Measurements from ENCODE around the gene CTR9.

CTR9 gene

GRCh38 chr11:10780040-10780439 is 29.0 kb downstream of the CTR9 start:
- DNase-seq (ENCODE audit: low spot score): no peak

DNA sequence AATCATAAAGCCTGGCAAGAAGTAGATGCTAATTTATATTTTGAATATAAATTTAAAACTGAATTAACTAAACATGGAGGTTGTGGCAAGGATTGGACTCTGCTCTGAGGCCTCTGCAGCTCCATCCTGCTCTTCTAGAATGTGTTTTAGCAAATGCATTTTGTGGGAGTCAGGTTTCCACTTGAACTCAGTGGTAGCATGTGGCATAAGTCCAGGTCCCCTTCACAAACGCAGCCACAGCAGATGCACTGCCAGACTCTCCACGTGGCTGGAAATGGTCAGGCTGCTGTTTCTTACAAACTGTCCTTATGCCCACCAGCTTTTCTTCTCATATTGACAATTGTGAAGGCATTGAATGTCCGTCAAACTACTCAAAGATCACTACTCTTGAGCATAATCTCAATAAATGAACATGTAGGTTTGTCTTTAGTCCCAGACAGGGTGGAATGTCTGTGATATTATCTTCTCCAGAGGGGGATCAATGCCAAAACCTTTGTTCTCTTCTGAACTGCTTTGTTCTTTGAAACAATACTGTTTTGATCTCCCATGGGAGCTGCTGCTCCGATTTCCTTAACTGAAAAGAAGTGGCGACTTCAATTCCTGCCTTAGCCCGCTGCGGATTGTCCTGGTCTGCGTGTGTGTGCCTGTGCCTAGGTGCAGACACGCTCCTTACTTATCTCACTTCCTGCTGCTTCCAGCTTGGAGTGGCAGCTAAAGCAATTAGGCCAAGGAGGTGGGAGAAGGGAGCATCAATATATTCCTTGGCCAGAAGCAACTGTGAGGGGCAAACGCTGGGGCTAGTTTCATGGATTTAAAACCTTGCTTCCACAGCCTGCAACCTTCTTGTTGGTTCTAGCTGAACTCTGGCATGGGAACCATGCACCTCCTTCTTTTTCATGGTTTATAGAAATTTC is 33.4 kb downstream of the CTR9 start:
- no peak for DNase-seq (ENCODE audit: low spot score)

GRCh38 chr11:10785146-10785474 is 34.1 kb downstream of the CTR9 start:
- DNase-seq (ENCODE audit: low spot score): no peak

GRCh38 chr11:10786451-10786850 is 35.4 kb downstream of the CTR9 start:
- DNase-seq (ENCODE audit: low spot score): no peak

DNA sequence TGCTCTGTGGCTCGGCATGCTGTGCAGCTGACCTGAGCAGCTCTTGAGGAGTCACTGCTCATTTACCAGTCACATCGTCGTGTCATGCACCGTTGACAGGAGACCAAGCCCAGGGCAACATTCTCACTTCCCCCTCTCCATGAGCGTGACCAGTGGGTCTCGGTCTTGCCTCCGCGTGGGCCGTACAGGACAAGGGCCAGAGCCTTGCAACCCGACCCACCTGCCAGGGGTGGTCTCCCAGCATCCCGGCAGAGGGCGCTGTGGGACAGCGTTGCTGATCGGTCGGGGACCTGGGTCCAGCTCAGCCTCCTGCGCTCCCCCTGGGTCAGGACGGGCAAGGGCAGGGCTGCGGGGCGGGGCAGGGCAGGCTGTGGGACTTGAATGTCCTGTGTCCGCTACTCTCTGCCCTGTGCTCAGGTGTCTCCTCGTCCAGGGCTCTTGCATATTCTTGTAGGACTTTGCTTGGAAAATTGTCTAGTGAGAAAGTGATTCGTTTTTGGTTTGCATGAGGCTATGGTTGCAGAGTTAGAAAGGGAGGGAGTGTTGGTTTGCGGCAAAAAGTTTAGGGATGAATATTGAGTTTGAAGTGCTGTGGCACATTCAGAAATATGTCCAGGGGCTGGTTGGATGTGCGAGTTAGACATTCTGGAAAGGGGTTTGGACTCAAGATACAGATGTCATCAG is 41.5 kb downstream of the CTR9 start:
- peak; percentile 91 for DNase-seq (ENCODE audit: low spot score)

DNA sequence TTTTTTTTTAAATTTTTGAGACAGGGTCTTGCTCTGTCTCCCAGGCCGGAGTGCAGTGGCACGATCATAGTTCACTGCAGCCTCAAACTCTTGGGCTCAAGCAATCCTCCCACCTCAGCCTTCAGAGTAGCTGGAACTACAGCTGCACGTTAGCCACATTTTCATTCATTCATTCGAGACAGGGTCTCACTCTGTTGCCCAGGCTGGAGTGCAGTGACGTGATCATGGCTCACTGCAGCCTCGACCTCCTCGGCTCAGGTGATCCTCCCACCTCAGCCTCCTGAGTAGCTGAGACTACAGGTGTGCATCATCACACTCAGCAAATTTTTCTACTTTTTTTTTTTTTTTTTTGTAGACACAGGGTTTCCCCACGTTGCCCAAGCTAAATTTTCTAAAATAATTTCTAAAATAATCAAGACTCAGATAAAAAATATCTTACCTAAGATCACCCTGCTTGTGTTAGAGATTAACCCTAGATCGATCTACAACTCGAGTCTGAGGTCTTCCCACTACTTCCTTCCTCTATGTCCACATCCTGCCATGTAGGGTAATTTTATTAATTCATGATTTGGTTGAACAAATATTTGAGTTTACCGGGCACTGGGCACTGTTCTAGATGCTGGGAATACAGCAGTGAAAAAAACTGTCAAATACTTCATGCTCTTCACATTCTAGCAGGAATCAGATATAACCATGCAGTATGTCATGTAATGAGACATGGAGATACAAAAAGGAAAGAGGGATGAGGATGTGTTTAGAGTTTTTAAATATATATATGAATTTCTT is 42.6 kb downstream of the CTR9 start:
- no peak for DNase-seq (ENCODE audit: low spot score)

DNA sequence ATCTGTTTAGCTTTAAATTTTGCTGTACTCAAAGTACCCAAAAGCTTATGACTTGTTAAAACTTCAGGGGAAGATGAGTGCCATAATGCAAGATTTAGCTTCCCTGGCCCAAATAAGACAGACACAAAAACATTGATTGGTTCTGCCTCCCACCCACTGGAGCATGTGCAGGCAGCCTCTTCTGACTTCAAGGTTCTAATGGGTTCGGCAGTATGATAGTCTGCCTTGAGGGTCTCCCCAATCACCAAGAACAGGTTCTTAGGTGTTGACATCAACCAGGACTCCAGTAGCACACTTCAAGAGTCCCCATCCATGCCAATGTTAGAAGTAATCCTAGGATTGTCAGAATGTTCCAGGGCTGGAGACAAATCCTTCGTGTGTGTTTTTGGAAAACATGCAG is 45.1 kb downstream of the CTR9 start:
- no peak for DNase-seq (ENCODE audit: low spot score)

GRCh38 chr11:10797001-10797400 is 46.0 kb downstream of the CTR9 start:
- DNase-seq (ENCODE audit: low spot score): no peak

GRCh38 chr11:10797531-10797930 is 46.5 kb downstream of the CTR9 start:
- DNase-seq (ENCODE audit: low spot score): no peak

DNA sequence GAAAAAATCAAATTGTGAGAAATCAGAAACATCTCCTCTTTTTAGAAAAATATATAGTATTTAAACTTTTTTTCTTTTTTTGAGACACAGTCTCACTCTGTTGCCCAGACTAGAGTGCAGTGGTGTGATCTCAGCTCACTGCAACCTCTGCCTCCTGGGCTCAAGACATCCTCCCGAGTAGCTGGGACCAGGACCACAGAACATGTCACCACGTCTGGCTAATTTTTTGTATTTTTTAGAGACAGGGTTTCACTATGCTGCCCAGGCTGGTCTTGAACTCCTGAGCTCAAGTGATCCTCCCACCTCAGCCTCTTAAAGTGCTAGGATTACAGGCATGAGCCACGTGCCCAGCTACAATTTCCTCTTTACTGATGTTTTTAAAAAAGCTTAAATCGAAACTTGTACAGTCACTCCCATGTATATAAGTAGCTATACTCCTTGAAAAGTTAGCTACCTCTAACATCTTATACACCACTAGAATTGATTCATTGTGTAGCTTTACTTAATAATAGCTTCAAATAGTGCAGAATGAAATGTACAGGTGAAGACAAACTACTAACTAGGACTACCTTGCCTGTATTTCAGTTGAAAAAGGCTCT is 47.4 kb downstream of the CTR9 start:
- DNase-seq (ENCODE audit: low spot score): no peak

DNA sequence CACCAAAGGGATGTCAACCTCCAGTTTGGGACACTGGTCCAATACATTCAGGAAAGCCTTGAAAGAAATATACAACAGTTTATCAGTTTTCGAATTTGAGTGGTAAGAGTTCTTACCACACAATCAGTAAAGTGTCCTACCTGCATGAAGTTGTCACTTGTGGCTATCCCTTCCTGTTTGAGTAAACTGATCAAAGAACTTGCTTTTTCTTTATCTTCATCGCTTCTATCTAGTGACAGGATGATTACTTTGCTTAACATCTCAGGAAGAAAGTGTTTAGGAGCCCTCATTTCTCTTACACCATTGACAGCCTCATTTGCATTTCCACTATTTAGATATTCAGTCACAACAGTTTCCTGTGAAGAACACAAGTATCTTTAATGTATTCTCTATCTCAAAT is 49.2 kb downstream of the CTR9 start:
- DNase-seq (ENCODE audit: low spot score): no peak

DNA sequence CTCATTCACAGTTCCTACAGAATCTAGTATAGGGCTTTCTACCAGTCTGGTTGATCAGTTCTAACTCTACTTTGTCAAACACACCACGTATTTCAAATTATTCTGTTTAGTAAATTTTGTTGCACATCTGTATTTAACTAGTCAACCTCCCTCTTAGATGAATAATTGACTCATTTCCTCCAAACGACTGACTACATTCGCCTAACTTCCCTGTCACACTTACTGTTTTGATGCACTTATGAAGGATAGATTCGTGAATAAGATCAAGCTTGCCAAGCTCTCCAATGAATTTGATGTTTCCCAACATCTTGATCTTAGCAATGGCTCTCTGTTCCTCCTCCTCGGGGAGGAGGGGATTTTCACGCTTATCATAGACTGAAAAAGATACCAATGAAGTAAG is 52.6 kb downstream of the CTR9 start:
- DNase-seq (ENCODE audit: low spot score): no peak

DNA sequence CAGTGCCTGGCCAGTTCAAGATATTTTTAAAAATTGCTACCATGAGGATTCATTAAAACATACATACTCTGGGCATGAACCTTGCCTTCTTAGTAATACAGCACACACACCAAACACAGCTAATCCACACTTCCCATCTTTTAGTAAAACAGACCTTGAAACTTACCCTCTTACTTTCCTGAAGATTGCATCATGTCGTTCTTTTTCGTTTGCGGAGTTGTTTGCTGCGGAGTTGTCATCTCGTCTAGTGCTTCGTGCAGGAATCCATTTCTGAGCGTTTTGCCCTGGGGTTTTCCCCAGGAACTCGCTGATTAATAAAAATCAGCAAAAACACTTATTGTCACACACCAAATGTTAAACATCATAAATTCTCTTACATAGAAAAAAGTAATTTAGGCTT is 54.7 kb downstream of the CTR9 start:
- no peak for DNase-seq (ENCODE audit: low spot score)

DNA sequence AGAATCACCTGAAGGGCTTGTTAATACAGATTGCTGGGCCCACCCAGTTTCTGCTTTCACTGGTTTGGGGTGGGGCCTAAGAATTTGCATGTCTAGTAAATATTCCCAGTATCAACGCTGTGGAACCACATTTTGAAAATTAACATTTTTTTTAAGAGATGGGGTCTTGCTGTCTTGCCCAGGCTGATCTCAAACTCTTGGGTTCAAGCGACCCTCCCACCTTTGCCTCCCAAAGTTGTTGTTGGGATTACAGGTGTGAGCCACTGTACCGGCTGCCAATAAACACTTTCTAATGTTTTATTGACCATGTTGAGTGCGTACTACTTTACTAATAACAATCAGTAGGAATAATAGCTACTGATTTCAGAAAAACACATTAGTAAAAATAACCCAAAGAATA is 55.2 kb downstream of the CTR9 start:
- no peak for DNase-seq (ENCODE audit: low spot score)

DNA sequence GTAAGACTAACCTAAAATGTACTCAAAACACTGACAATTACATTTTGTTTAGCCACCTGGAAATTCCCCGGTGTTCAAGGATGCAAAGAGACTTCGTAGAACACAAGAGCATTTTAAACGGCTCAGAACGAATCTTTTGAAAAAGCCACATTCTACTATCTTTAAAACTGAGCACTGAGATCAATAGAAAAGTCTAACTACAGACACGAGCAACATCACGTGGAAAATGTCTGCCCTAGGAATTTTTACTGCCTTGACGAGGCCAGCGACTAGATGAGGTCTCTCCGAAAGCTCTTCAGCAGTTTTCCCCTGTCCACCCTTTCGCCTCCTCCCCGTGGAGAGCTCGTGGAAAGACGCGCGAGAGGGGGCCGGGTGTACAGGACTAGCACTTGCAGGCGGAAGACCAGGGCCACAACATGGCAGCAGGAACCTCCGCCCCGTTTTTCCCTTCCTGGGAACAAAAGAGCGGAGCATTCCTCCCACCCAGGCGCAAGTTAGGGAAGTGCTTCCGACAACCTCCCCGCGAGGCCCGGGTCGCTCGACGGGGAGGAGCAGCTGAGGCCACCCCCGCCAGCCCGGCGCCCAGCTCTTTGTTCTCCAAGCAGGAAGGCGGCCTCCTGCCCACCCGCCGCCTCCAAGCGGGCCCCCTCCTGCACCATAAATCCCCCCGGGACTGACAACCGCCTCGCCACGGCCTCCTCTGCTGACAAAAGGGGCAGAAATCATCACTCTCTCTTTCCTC is 56.6 kb downstream of the CTR9 start:
- peak; percentile 52 for DNase-seq (ENCODE audit: low spot score)

DNA sequence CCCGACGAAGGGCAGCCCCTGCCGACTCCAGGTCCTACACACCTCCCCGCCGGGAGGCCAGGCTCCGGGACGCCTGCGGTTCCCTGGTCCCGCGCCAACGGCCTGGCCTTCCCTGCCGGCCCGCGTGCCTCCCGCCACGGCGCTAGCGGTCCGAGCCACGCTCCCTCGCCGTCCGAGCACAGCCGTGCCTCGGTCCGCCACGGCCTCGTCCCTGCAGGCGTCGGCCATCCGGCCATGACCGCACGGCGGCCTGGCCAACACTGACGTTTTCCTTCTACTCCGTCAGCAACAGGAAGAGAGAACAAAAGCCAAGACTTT is 57.1 kb downstream of the CTR9 start:
- DNase-seq (ENCODE audit: low spot score): no peak

GRCh38 chr11:10808553-10809372 is 57.7 kb downstream of the CTR9 start, which contains the start of gene EIF4G2:
Gene EIF4G2 (minus strand): TSS chr11:10808926.
- peak; percentile 97 for DNase-seq (ENCODE audit: low spot score)

DNA sequence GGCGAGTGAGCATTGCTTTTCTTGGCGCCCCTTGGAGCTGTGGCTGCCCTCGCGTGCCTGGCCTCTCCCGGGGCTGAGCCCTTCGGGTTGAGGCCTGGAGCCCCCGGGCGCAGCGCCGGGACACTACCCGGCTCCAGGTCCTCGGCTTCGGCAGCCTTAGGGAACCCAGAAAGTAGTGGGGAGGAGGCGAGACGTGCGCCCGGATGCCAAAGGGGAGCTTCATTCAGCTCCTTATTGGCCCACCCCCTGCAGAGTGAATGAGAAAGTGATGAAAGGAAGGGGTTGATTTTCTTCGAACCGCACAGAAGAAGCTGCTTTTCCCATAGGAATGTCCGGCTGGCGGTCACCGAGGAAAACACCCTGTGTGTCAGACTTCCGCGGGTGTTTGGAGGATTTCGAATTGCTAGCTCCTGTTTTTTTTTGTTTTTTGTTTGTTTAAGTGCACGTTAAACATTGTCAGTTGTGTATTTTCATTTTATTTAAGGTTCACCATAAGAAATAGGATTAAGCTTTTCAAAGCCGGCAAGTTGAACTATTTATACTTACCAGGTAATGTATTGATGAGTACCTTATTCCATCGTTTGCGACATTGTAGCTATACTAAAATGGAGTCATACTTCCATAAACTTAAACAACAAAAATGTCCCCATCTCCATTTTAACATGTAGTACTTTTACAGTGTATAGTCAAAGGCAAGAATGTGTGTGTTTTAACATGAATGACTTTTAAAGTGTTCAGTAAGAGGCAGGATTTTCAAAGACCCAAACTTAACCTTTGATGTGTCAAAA is 58.5 kb downstream of the CTR9 start:
- peak; percentile 75 for DNase-seq (ENCODE audit: low spot score)

DNA sequence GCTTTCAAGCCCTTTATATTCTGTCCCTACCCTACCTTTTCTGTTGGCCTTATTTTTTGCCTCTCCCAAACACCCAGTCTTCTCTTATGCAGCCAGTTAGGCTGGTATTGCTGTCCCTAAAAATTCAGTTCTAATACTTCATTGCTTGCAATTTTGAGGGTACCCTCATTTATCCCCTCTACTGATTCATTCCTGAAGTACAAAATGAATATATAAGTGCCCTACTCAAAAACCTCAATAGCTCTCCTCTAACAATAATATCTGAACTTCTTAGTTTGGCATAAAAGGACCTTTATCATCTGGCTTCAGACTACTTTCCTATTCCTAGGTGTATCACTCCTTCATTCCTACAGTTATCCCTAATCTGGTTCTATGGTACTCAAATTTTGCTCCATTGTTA is 62.9 kb downstream of the CTR9 start:
- DNase-seq (ENCODE audit: low spot score): no peak

DNA sequence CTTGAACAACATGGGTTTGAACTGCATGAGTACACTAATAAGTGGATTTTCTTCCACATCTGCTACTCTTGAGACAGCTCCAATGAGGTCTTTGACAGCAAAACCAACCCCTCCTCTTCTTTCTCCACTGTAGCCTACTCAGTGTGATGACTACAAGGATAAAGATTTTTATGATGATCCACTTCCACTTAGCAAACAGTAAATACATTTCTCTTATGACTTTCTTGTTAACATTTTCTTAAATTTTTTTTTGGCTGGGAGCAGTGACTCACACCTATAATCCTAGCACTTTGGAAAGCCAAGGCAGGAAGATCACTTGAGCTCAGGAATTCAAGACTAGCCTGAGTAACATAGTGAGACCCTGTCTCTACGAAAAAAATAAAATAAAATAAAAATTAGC is 67.5 kb downstream of the CTR9 start:
- no peak for DNase-seq (ENCODE audit: low spot score)

Measured in D341Med (cell line).